HG03457 (cell line): Measurements from ENCODE around the gene GCSAM.
A peak's percentile ranks its signal among the peaks of the same experiment; 100 is the strongest.

Experiments
- ATAC-seq: cut with Tn5 transposase; IDR thresholded peaks from one replicate; pipeline ENCODE4 v1.9.1; 2021; ENCODE audit warnings: moderate number of reproducible peaks; ENCODE audit not compliant: unreplicated experiment

GCSAM gene, protein sequence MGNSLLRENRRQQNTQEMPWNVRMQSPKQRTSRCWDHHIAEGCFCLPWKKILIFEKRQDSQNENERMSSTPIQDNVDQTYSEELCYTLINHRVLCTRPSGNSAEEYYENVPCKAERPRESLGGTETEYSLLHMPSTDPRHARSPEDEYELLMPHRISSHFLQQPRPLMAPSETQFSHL

DNA sequence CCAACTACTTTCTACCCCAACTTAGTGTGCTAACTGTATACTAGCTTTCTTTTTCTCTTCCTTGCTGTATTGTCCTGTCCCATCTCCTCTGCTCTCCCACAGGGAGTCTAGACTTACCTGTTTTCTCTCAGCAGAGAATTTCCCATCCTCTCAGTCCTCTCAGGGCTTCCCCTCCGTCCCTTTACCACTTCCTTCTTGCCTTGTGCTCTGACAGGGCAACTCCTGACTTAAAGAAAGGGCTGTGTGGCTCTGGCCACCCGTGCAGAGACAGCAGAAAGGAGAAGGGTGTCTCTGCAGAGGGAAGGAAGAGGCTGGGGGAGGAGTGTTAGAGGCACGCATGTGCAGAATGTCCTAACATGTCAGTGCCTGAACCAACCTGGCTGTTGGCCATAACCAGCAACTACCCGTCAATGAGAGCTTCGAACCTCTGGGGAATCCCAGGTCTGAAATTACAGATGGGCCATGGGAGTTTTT lies at the start of gene GCSAM:
Gene GCSAM, minus strand, starts transcription at position 274 of the 474 bp plus-strand sequence. Its CDS starts 128 bp downstream, at position 146.
- ATAC-seq = peak; percentile 75

- ATAC-seq = no peak
Measured at GRCh38 chr3:112175646-112176045, 42.6 kb upstream of the GCSAM start.

GRCh38 chr3:112175037-112175436 lies 42.0 kb upstream of the GCSAM start:
- no peak for ATAC-seq

GRCh38 chr3:112171144-112171543 lies 38.1 kb upstream of the GCSAM start:
- ATAC-seq = no peak

DNA sequence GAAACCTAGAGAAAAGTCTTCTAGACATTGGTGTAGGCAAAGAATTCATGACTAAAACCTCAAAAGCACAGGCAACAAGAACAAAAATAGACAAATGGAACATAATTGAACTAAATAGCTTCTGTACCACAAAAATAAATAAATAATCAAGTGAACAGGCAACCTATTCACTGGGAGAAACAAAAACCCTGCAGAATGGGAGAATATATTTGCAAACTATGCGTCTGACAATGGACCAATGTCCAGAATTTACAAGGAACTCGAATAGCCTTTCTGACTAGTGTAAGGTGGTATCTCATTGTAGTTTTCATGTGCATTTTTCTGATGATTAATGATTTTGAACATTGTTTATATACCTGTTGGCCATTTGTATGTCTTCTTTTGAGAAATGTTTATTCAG lies 37.0 kb upstream of the GCSAM start:
- no peak for ATAC-seq

DNA sequence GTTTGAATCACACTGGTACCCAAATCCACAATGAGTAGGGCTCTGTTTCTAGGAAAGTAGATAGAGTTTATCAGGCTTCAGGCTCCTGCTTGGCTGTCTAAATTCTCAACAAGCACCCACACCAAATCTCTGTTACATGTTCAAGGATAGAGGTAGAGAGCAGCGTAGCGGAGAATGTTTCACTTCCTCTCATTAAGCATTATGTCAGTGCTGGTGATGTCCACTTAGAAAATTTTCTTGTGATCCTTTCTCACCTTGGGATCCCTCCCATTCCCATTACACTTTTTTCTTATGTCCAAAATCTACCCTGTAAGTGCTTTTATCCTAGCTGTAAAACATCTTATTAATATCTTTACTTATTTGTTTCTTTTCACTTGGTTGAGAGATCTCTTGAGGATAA lies 34.7 kb upstream of the GCSAM start:
- ATAC-seq = no peak

DNA sequence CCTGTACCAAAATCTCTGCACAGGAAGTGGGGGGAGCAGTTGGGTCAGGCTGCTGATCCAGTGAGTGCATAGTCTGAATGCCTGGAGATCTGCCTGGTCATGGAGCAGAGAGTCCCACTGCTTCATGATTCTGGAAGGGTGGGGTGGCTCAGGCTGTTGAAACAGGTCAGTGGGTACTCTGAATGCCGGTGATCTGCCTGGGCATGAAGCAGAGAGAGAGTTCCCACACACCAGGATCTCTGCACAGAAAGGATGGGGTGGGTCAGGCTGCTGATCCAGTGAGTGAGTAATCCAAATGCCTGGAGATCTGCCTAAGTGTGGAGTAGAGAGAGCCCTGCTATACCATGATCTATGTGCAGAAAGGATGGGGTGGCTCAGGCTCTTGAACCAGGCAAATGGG lies 16.1 kb upstream of the GCSAM start:
- ATAC-seq = no peak

GRCh38 chr3:112143689-112144088 lies 10.6 kb upstream of the GCSAM start:
- no peak for ATAC-seq

DNA sequence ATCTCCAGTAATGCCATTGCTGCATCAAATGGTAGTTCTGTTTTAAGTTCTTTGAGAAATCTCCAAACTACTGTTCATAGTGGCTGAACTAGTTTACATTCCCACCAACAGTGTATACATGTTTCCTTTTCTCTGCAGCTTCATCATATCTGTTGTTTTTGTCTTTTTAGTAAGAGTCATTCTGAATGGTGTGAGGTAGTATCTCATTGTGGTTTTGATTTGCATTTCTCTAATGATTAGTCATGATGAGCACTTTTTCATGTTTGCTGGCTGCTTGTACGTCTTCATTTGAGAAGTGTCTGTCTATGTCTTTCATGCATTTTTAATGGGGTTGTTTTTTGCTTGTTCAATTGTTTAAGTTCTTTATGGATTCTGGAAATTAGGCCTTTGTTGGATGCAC lies 10.2 kb upstream of the GCSAM start:
- ATAC-seq = no peak

DNA sequence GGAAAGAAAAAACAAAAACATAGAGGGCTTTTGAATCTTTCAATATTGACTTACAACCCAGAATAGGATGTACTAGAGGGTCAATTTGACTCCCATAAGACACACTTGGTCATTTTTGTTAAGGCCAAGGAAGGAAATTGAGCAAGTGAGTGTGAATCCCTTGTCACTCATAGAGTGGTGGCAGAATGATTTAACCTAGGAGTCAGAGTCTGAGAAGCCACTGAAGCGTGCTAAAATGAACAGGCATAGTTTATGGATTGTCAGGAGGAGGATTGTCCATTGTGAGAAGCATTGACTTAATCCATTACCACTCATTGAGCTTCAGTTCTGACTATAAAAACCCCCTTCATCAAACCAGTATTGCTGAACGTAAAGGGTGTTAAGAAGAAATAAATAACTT lies 8.2 kb upstream of the GCSAM start:
- no peak for ATAC-seq

DNA sequence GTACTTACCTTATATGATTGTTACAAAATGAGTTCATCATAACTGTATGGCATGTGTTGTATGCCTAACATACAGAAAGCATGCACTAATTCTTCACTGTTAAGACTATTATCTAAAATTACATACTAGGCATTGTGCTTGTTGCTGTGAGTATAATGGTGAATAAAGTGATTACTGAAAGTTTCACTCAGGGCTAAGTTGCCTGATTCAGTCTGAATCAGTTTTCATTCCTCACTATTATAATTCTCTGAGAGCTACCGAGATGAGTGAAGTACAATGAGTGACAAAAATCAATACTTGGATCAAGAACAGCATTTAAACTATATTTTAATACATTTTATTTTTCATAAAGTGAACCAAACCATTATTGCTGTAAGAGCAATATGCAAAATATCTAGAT lies 7.5 kb upstream of the GCSAM start:
- ATAC-seq = no peak

DNA sequence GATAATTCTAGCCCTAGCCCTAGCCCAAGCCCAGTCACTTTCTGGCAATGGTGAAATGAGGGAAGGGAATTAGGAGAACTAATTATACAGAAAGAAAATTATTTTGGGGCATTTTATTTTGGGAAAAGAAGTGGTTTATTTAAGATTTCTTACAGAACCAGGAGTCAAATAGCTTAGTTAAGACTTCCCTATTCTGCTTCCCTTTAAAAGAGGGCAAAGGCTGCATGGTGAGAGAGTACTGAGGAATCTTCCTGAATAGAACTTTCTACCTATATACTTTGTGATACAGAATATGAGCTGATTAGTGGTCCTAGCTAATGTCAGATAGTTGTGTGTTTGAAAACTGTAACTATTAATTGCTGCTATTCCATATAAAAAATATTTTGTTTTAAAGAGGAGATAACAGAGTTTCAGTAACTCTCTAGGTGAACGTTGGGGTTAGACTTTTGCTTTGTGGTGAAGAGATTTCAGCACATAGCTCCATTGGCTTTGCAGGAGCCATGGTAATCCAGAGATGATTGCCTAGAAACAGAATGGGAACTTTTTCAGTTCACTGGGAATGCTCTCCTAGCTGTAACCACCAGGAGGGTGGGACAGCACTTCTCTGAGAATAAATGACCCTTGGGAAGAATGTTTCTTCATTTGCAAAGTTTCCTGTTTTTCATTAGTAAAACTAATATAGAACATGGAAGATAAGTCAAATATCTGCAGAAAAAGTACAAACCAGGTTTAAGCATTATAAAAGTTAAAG lies 5.3 kb upstream of the GCSAM start:
- ATAC-seq = no peak

DNA sequence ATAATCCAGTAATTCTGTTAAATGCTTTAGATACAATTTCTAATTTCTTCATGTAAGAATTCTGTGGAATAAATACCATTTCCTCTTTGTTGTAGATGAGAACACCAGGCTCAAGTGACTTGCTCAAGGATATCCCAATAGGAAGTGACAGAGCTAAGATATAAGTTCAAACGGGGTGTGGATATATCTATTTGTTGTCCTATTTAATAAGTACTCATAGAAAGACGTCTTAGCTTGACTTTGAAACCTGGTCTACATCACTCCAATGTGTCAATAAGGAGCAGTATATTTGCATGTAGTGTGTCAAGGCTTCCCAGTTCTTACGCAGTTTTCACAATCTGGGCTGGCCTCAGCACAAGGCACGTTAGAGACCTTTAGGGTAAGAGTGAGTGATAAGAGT lies 4.7 kb upstream of the GCSAM start:
- ATAC-seq = no peak

DNA sequence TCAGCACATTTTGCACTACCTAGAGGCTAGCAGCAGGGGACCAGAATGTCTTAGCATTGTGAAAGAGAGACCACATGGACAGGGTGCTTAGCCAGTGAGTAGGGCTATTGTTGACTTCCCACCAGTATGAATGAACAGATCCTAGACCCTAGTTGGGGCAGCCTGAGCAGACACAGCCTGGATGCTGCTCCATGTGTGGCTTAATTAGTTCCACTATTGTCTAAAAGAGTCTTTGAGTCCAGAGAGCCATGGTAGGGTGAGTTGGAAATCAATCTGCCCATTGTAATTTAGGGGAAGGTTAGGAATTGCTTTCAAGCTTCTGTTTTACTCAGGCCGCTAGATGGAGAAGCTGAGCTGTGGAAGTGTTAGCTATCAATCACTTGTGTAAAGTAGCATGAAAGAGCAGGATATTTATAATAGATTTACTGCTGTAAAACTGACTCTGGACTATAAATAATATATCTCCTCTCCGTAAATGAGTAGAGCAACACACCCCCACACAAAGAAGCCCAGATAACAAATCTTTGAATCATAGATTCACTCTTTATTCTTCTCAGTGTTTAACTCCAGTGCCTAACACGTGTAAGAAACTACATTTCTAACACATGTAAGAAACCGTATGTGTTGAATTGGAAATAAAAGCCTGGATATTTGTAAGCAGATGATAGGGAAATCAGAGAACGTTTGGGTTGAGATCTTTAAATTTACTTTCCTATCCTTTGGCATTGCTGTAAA lies 4.1 kb upstream of the GCSAM start:
- ATAC-seq = no peak

- ATAC-seq = no peak
Measured at GRCh38 chr3:112136046-112136445, 3.0 kb upstream of the GCSAM start.

DNA sequence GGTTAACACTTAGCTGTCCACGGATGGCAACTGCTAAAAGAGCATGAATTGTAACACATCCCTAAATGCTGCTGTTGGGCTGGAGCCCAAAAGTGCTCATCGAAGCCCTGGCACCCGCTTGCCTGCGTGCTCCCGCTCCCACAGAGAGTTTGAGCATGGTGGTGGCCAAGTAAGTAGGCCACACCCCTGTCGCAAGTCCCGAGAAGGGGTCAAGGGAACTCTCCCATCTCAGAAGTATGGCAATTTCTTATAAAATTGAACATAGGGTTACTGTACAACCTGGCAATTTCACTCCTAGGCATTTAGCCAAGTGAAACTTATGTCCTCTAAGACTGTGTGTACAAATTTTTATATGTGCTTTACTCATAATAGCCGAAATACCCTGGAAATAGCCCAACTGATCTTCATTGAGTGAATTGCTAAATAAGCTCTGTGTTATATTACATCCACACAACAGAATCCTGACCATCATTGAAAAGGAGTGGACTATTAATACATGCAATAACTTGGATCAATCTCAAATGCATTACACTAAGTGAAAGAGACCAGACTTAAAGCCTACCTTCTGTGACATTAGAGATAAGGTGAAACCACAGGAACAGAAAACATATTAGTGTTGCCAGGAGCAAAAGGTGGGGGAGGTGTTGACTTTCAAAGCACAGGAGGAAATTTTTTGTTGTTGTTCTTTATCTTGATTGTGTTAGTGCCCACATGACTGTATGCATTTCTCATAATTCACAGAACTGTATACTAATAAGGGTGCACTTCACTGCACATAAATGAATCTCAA lies 1.5 kb upstream of the GCSAM start:
- ATAC-seq = no peak

GRCh38 chr3:112133626-112134334 lies 732 bp upstream of the GCSAM start:
- no peak for ATAC-seq

GRCh38 chr3:112132554-112132953 lies 494 bp downstream of the GCSAM start:
- ATAC-seq = no peak

DNA sequence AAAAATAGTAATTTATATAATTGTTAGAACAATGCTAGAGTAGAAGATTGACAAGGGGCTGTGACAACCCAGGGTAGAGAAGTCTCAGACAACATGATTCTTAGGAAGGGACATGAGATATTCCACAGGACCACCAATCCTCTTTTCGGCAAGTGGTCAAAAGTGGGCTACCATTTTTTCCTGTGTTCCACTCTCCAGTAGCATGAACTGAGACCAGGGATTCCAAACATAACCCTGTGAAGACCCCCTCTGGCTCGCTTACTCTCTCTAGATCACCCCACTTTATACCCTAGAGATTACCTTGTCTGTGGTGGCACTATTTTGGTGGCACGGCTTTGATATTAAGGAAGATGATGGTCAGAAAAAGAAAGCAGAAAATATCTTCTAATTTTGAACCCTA lies 960 bp downstream of the GCSAM start:
- no peak for ATAC-seq

- no peak for ATAC-seq
Measured at GRCh38 chr3:112131111-112131510, 1.9 kb downstream of the GCSAM start.

DNA sequence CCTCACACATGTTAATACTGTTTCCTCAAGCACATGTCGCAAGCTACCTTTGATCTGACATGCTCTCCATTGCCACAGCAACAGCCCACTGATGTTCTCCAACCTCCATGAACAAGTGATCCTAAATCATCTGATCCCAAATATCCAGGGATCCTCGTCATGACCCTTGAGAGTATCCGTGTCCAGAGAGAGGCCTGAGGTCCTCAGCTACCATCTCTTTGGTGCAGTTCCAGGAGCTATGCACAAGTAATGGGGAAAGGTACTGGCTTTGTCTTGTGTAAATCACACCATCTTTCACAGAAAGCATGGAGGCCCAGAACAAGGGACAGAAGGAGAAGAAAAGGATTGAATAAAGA lies 2.4 kb downstream of the GCSAM start:
- ATAC-seq = no peak
